ENCODE measurements around the gene CEP63. TPM values are rescaled to one million over a fixed set of nuclear protein-coding genes. Genes with fewer than 3 reads are reported as not detected.

Gene CEP63
- total RNA-seq, 1 donor from 2014 or later: 34.7 TPM

DNA sequence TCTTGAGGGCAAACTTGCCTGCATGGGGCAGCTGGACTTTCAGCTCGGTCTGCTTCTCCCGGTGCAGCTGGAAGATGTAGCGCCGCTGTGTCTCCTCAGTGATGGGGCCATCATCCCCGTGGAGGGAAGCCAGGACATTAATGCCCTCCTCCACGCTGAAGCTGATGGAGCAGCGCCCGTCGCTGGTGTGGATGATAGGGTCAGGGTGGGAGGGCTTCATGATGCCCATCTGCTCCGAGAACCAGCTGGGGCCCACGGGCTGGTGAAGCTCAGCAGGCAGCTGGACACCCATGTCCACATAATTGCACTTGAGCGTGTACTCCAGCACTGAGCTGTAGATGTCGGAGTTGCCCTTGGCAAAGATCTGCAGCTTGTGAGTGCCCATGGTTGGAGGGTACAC is 118.1 kb downstream of the CEP63 start:
- TF ChIP-seq, protein P1, sequence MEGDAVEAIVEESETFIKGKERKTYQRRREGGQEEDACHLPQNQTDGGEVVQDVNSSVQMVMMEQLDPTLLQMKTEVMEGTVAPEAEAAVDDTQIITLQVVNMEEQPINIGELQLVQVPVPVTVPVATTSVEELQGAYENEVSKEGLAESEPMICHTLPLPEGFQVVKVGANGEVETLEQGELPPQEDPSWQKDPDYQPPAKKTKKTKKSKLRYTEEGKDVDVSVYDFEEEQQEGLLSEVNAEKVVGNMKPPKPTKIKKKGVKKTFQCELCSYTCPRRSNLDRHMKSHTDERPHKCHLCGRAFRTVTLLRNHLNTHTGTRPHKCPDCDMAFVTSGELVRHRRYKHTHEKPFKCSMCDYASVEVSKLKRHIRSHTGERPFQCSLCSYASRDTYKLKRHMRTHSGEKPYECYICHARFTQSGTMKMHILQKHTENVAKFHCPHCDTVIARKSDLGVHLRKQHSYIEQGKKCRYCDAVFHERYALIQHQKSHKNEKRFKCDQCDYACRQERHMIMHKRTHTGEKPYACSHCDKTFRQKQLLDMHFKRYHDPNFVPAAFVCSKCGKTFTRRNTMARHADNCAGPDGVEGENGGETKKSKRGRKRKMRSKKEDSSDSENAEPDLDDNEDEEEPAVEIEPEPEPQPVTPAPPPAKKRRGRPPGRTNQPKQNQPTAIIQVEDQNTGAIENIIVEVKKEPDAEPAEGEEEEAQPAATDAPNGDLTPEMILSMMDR (IDR thresholded peaks at IDR 0.05; ENCODE audit: borderline replicate concordance): no peak
- H3K27ac ChIP-seq (replicated peaks): no peak overlapping the region
- H3K9me3 ChIP-seq (replicated peaks): no peaks in the 10 kb centered on the region
- no peak for DNase-seq
- intact Hi-C loops (cut with micrococcal nuclease): loop anchor here (10.0 kb wide), 1 partner anchor 1291 kb away; no protein-coding TSS in a partner anchor
- H3K27me3 ChIP-seq (ENCODE audit: low read depth): no peaks in the 10 kb centered on the region
- no peaks in the 10 kb centered on the region for H3K36me3 ChIP-seq
- peaks cover 19% of the 10 kb centered on the region for H3K4me1 ChIP-seq
- no peak overlapping the region for H3K4me3 ChIP-seq

DNA sequence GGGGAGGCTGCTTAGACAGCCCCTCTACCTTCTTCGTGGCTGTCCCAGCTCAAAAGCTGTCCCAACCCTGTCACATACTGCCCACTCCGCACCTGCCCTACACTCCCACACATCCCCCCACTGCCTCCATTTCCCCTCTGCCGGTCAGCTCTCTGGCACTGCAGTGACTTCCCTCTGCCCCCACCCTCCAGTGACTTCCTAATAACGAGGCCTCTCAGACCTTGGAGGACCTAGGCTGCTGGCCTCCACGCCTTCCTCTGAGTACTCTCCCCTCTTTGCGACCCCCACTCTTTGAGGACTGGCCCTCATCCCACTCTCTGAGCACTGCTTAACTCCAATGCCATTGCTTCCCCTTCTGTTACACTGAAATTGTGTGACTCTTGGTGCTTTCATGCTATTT is 119.7 kb downstream of the CEP63 start:
- TF ChIP-seq, protein P1 (IDR thresholded peaks at IDR 0.05; ENCODE audit: borderline replicate concordance): no peak
- intact Hi-C loops (cut with micrococcal nuclease): loop anchor here (10.0 kb wide), 1 partner anchor 1289 kb away; no protein-coding TSS in a partner anchor
- no peak overlapping the region for H3K4me3 ChIP-seq

DNA sequence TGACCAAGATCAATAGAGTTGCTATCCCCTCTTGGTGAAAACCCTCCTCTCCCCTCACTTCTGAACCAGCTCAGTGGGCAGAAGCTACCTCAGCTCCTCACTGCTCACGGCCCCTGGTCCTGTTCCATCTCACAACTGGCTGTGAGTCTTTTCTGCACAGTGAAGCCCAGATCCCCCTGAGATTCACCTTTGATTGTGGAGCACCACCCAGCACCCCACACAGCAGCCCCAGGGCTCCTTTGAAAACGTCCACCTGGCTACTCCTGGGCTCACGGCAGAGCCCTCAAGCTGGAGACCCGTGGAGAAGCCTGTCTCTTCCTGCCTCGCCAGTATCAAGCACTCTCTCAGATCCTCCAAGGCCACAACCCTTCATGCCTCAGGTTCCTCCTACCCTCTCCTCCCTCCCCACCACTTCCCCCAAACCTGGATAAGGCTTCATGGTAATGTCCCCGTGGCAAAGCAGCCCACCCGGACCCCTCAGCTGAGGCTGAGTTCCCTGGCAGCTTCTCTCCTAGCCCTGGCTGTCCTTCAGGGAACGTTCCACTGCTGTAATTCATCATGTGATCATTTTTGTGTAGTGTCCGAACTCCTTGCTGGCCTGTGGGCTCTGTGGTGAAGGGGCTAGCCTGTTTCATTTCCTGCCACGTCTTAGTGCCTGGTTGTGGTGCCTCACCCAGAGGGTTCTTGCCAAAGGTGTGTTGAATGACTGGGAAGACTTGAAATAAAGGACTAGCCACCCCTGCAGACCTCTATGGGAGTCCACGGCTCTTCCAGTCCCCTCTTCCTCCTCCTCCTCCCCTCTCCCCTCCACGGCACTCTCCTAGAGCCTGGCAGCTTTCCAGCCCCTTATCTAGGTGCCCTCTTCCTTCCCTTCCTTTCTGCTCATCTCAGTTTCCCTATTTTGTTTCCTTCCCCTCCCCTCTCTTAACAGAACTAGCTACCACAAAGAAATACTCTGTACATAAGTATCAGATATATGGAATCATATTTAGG is 120.5 kb downstream of the CEP63 start:
- intact Hi-C loops (cut with micrococcal nuclease): loop anchor here (10.0 kb wide), 1 partner anchor 1288 kb away; no protein-coding TSS in a partner anchor
- H3K9me3 ChIP-seq (replicated peaks): no peaks in the 10 kb centered on the region
- TF ChIP-seq, protein P1 (IDR thresholded peaks at IDR 0.05; ENCODE audit: borderline replicate concordance): no peak
- no peak overlapping the region for H3K4me3 ChIP-seq
- no peaks in the 10 kb centered on the region for H3K27me3 ChIP-seq (ENCODE audit: low read depth)
- no peak for DNase-seq
- H3K4me1 ChIP-seq: peaks cover 22% of the 10 kb centered on the region
- no peak overlapping the region for H3K27ac ChIP-seq (replicated peaks)
- H3K36me3 ChIP-seq: no peaks in the 10 kb centered on the region

More for the DNA sequence above, 119.7 kb downstream of the CEP63 start:
- H3K9me3 ChIP-seq (replicated peaks): no peaks in the 10 kb centered on the region
- H3K4me1 ChIP-seq: peaks cover 20% of the 10 kb centered on the region
- no peak overlapping the region for H3K27ac ChIP-seq (replicated peaks)
- no peaks in the 10 kb centered on the region for H3K36me3 ChIP-seq
- H3K27me3 ChIP-seq (ENCODE audit: low read depth): no peaks in the 10 kb centered on the region
- DNase-seq: no peak

DNA sequence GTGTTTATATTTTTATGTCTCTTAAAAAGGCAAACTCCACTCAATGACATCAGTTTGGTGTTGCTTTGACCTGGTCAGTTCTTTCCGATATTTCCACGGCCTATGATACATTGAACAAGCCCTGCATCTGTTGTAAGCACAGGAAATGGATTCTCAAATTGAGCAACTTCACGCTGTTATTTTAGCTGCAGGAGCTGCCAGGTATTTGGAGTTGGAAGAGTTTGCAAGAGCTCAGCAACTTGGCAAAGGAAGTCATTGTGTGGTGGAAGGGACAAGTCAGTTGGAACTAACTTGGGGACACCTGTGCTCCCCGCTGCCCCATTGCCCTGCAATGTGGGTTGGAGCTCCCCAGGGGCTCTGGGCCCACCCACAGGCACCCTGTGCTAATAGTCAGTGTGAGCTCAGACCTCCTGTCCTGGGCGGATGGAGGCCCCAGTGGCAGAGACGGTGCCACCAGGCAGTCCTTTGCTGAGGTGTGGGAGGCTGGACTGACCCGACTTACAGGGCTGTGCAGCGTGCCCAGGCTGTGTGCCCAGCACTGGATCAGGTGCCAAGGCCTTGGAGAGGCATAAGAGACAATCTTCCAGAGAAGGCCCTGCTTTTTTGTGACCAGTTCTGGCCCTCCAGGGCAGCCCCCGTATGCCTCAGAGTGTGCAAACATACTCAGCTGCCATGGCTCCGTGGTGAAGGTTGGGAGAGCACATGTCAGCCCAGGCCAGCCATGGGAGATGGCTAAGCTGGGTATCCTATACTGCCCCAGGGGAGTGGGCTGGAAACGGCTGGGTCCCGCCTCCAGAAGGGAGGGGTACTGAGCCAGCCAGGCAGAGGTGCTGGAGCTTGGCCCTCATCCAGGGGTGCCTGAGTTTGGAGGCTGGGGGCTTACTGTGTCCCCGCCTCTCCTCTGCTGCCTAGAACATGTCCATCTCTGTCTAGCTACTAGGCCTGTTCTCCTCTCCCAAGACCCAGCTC is 121.5 kb downstream of the CEP63 start:
- no peak overlapping the region for H3K4me3 ChIP-seq
- DNase-seq: no peak
- H3K36me3 ChIP-seq: no peaks in the 10 kb centered on the region
- TF ChIP-seq, protein P1 (IDR thresholded peaks at IDR 0.05; ENCODE audit: borderline replicate concordance): no peak
- peaks cover 24% of the 10 kb centered on the region for H3K4me1 ChIP-seq
- no peak overlapping the region for H3K27ac ChIP-seq (replicated peaks)
- no peaks in the 10 kb centered on the region for H3K27me3 ChIP-seq (ENCODE audit: low read depth)
- intact Hi-C loops (cut with micrococcal nuclease): loop anchor here (10.0 kb wide), 1 partner anchor 1287 kb away; no protein-coding TSS in a partner anchor
- no peaks in the 10 kb centered on the region for H3K9me3 ChIP-seq (replicated peaks)

Data from left ventricle myocardium inferior (tissue), 1 donor.